Measurements from ENCODE around the gene ATF7. TPM values are rescaled to one million over a fixed set of nuclear protein-coding genes. Genes with fewer than 3 reads are reported as not detected.

ATF7 gene
- total RNA-seq, 1 experiment from 2014 or later: 24.7 TPM

GRCh38 chr12:53505555-53506449 lies 120.4 kb downstream of the ATF7 start:
- Histone ChIP-seq H3K27ac (no peak overlapping the region), H4K20me1 (ENCODE audit: insufficient read depth) (no peaks in the 10 kb centered on the region), H3F3A (ENCODE audit: insufficient read depth, low read depth) (peaks cover 10% of the 10 kb centered on the region; the same call in 1 of the 2 replicates), H3K36me3 (ENCODE audit: low read depth) (no peaks in the 10 kb centered on the region), H3K27me3 (ENCODE audit: insufficient read depth, low read depth) (no peaks in the 10 kb centered on the region), H3K4me2 (no peak overlapping the region), H3K9me3 (ENCODE audit: insufficient read depth, low read depth) (no peaks in the 10 kb centered on the region), H3K4me1 (replicated peaks; ENCODE audit: insufficient read depth) (peaks cover 11% of the 10 kb centered on the region), H3K9me2 (ENCODE audit: insufficient read depth) (no peaks in the 10 kb centered on the region), H3K79me2 (ENCODE audit: low read depth) (peaks cover 26% of the 10 kb centered on the region), H2AFZ (no peak overlapping the region), H3K4me3 (no peak overlapping the region)
- intact Hi-C loops (cut with micrococcal nuclease; ENCODE audit: unreplicated experiment): loop anchor here (10.0 kb wide), 1 partner anchor 441 kb away; no protein-coding TSS in a partner anchor
- TF ChIP-seq EZH2 (IDR thresholded peaks at IDR 0.05; ENCODE audit: low read depth) (no peak), CTCF (conservative IDR thresholded peaks at IDR 0.05) (no peak)
- DNase-seq: no peak
- POLR2A ChIA-PET (ENCODE audit: unreplicated experiment): no interaction called here
- BruUV-seq (replicated peaks): no TSS peak
- CTCF ChIA-PET: interaction anchor here (0.7 kb wide), 1 partner anchor 179 kb away, joined by 3 read pairs; no protein-coding TSS in a partner anchor

- ChIA-PET CTCF (interaction anchor here (0.7 kb wide), 1 partner anchor 178 kb away, joined by 3 read pairs; no protein-coding TSS in a partner anchor), POLR2A (ENCODE audit: unreplicated experiment) (no interaction called here)
- BruUV-seq (replicated peaks): no TSS peak
- H3K36me3 ChIP-seq (ENCODE audit: low read depth): no peaks in the 10 kb centered on the region
- peaks cover 26% of the 10 kb centered on the region for H3K79me2 ChIP-seq (ENCODE audit: low read depth)
- H3K4me1 ChIP-seq (replicated peaks; ENCODE audit: insufficient read depth): peaks cover 11% of the 10 kb centered on the region
- intact Hi-C loops (cut with micrococcal nuclease; ENCODE audit: unreplicated experiment): loop anchor here (10.0 kb wide), 1 partner anchor 440 kb away; no protein-coding TSS in a partner anchor
- H3K4me2 ChIP-seq: no peak overlapping the region
- H3K9me2 ChIP-seq (ENCODE audit: insufficient read depth): no peaks in the 10 kb centered on the region
- H4K20me1 ChIP-seq (ENCODE audit: insufficient read depth): no peaks in the 10 kb centered on the region
- DNase-seq: no peak
- H3K27me3 ChIP-seq (ENCODE audit: insufficient read depth, low read depth): no peaks in the 10 kb centered on the region
- TF ChIP-seq CTCF (conservative IDR thresholded peaks at IDR 0.05) (no peak), EZH2 (IDR thresholded peaks at IDR 0.05; ENCODE audit: low read depth) (no peak)
- no peak overlapping the region for H3K4me3 ChIP-seq
- no peak overlapping the region for H2AFZ ChIP-seq
- peaks cover 13% of the 10 kb centered on the region for H3F3A ChIP-seq (ENCODE audit: insufficient read depth, low read depth)
- no peaks in the 10 kb centered on the region for H3K9me3 ChIP-seq (ENCODE audit: insufficient read depth, low read depth)
- H3K27ac ChIP-seq: no peak overlapping the region
Observed at GRCh38 chr12:53505086-53505485, 121.1 kb downstream of the ATF7 start.

GRCh38 chr12:53504004-53504920 lies 121.9 kb downstream of the ATF7 start:
- ChIA-PET POLR2A (ENCODE audit: unreplicated experiment) (no interaction called here), CTCF (no interaction called here)
- no peak for DNase-seq
- Histone ChIP-seq H4K20me1 (ENCODE audit: insufficient read depth) (no peaks in the 10 kb centered on the region), H3K4me1 (replicated peaks; ENCODE audit: insufficient read depth) (peaks cover 11% of the 10 kb centered on the region), H3K27me3 (ENCODE audit: insufficient read depth, low read depth) (no peaks in the 10 kb centered on the region), H3K4me2 (no peak overlapping the region), H2AFZ (no peak overlapping the region), H3K9me2 (ENCODE audit: insufficient read depth) (no peaks in the 10 kb centered on the region), H3K4me3 (no peak overlapping the region), H3K79me2 (ENCODE audit: low read depth) (peaks cover 26% of the 10 kb centered on the region), H3K9me3 (ENCODE audit: insufficient read depth, low read depth) (no peaks in the 10 kb centered on the region), H3F3A (ENCODE audit: insufficient read depth, low read depth) (peaks cover 19% of the 10 kb centered on the region), H3K36me3 (ENCODE audit: low read depth) (no peaks in the 10 kb centered on the region), H3K27ac (no peak overlapping the region)
- intact Hi-C loops (cut with micrococcal nuclease; ENCODE audit: unreplicated experiment): loop anchor here (5.0 to 10.0 kb wide), 2 partner anchors 52 to 439 kb away; partner anchors contain the start of gene PCBP2
- TF ChIP-seq CTCF (conservative IDR thresholded peaks at IDR 0.05) (no peak), EZH2 (IDR thresholded peaks at IDR 0.05; ENCODE audit: low read depth) (no peak)
- no TSS peak for BruUV-seq (replicated peaks)

Measured in PC-9 (cell line).